Measurements from ENCODE around the gene REST.
"Not testable (repeated sequence)": the region's sequence is repeated elsewhere in the genome, so short reads cannot be mapped to it uniquely, and the experiment has no call there.

The REST gene

GRCh38 chr4:56907489-56908205 lies at the start of gene REST:
Gene REST (plus strand): TSS chr4:56907900. CDS start chr4:56910639, 2,739 bp downstream.
- H3K36me3 ChIP-seq (ENCODE audit: control insufficient read depth, insufficient read depth, low read length) = no peaks in the 10 kb centered on the region
- H3K27me3 ChIP-seq (ENCODE audit: control insufficient read depth, insufficient read depth, low read length) = no peaks in the 10 kb centered on the region
- H3K4me3 ChIP-seq (ENCODE audit: low read length) = peak within 1 kb of the TSS; percentile 85
- peaks cover 2% of the 10 kb centered on the region for H3K4me1 ChIP-seq (ENCODE audit: control insufficient read depth, insufficient read depth, low read length)
- H3K9ac ChIP-seq (ENCODE audit: low read length) = peak within 1 kb of the TSS; percentile 45
- H3K27ac ChIP-seq (ENCODE audit: low read depth, low read length) = peak within 1 kb of the TSS; percentile 71

DNA sequence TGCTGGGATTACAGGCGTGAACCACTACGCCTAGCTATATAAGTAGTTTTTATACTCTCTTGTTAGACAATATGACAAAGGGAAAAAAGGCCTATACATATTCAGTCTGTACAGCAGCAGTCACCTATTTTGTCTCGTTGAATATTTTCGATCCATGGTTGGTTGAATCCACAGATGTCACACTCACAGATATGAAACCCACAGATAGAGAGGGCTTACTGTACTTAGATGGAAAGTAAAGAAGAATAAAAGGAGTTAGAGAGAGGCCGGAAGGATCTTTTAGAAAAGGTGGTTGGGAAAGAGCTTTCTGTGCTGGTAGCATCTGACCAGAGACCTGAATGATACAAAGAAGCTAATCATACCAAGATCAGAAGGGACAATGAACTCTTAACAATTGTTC lies 47.9 kb upstream of the REST start:
- no peaks in the 10 kb centered on the region for H3K36me3 ChIP-seq (ENCODE audit: control insufficient read depth, insufficient read depth, low read length)
- H3K27ac ChIP-seq (ENCODE audit: low read depth, low read length) = no peak overlapping the region
- H3K4me1 ChIP-seq (ENCODE audit: control insufficient read depth, insufficient read depth, low read length) = no peaks in the 10 kb centered on the region
- no peak overlapping the region for H3K9ac ChIP-seq (ENCODE audit: low read length)
- no peaks in the 10 kb centered on the region for H3K27me3 ChIP-seq (ENCODE audit: control insufficient read depth, insufficient read depth, low read length)
- H3K4me3 ChIP-seq (ENCODE audit: low read length) = no peak overlapping the region

DNA sequence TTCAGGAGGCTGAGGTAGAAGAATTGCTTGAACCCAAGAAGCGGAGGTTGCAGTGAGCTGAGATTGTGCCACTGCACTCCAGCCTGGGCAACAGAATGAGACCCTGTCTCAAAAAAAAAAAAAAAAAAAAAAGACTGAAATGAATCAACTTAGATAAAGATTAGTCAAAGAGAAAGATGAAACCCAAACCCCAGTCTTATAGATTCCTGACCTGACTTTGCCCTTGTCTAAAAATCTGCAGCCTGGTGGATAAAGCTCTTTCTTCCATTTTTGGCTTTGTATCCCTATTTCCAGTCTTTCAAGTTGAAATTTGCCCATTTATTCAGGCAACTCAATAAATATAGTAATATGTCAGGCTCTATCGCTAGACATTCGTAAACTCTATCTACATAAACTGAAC lies 46.9 kb upstream of the REST start:
- no peaks in the 10 kb centered on the region for H3K4me1 ChIP-seq (ENCODE audit: control insufficient read depth, insufficient read depth, low read length)
- no peak overlapping the region for H3K4me3 ChIP-seq (ENCODE audit: low read length)
- no peak overlapping the region for H3K27ac ChIP-seq (ENCODE audit: low read depth, low read length)
- no peaks in the 10 kb centered on the region for H3K27me3 ChIP-seq (ENCODE audit: control insufficient read depth, insufficient read depth, low read length)
- no peaks in the 10 kb centered on the region for H3K36me3 ChIP-seq (ENCODE audit: control insufficient read depth, insufficient read depth, low read length)
- H3K9ac ChIP-seq (ENCODE audit: low read length) = no peak overlapping the region

GRCh38 chr4:56861360-56861759 lies 46.3 kb upstream of the REST start:
- H3K27ac ChIP-seq (ENCODE audit: low read depth, low read length) = no peak overlapping the region
- H3K4me3 ChIP-seq (ENCODE audit: low read length) = no peak overlapping the region
- no peaks in the 10 kb centered on the region for H3K4me1 ChIP-seq (ENCODE audit: control insufficient read depth, insufficient read depth, low read length)
- no peaks in the 10 kb centered on the region for H3K36me3 ChIP-seq (ENCODE audit: control insufficient read depth, insufficient read depth, low read length)
- H3K27me3 ChIP-seq (ENCODE audit: control insufficient read depth, insufficient read depth, low read length) = no peaks in the 10 kb centered on the region
- H3K9ac ChIP-seq (ENCODE audit: low read length) = no peak overlapping the region

- H3K4me3 ChIP-seq (ENCODE audit: low read length) = no peak overlapping the region
- H3K9ac ChIP-seq (ENCODE audit: low read length) = no peak overlapping the region
- H3K27me3 ChIP-seq (ENCODE audit: control insufficient read depth, insufficient read depth, low read length) = no peaks in the 10 kb centered on the region
- H3K36me3 ChIP-seq (ENCODE audit: control insufficient read depth, insufficient read depth, low read length) = no peaks in the 10 kb centered on the region
- no peak overlapping the region for H3K27ac ChIP-seq (ENCODE audit: low read depth, low read length)
- no peaks in the 10 kb centered on the region for H3K4me1 ChIP-seq (ENCODE audit: control insufficient read depth, insufficient read depth, low read length)
Measured at GRCh38 chr4:56863441-56864139, 44.1 kb upstream of the REST start.

DNA sequence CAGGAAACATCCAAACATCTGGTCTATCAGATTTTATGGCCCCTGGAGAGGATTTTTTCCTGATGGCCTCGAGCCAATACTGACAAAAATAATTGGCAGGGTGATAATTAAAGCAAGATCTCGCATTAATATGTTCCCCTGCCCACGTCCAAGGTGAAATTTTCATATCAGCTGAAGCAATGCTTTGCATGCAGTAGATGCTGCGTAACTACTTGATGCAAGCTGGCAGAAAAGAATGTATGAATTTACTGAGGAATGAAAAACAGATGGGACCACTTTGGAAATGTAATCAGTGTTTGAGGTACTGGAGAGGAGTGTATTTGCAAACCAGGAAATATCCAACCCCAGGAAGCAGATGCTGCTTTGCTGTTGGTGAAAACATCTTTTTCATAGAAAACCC lies 36.8 kb upstream of the REST start:
- Histone ChIP-seq H3K4me3 (ENCODE audit: low read length) (no peak overlapping the region), H3K27ac (ENCODE audit: low read depth, low read length) (no peak overlapping the region), H3K36me3 (ENCODE audit: control insufficient read depth, insufficient read depth, low read length) (no peaks in the 10 kb centered on the region), H3K27me3 (ENCODE audit: control insufficient read depth, insufficient read depth, low read length) (no peaks in the 10 kb centered on the region), H3K4me1 (ENCODE audit: control insufficient read depth, insufficient read depth, low read length) (no peaks in the 10 kb centered on the region), H3K9ac (ENCODE audit: low read length) (no peak overlapping the region)

- Histone ChIP-seq H3K27me3 (ENCODE audit: control insufficient read depth, insufficient read depth, low read length) (no peaks in the 10 kb centered on the region), H3K9ac (ENCODE audit: low read length) (no peak overlapping the region), H3K4me3 (ENCODE audit: low read length) (peak overlapping the region; percentile 15), H3K36me3 (ENCODE audit: control insufficient read depth, insufficient read depth, low read length) (no peaks in the 10 kb centered on the region), H3K4me1 (ENCODE audit: control insufficient read depth, insufficient read depth, low read length) (no peaks in the 10 kb centered on the region), H3K27ac (ENCODE audit: low read depth, low read length) (no peak overlapping the region)
Measured at GRCh38 chr4:56871371-56871866, 36.3 kb upstream of the REST start.

- no peaks in the 10 kb centered on the region for H3K36me3 ChIP-seq (ENCODE audit: control insufficient read depth, insufficient read depth, low read length)
- H3K27me3 ChIP-seq (ENCODE audit: control insufficient read depth, insufficient read depth, low read length) = no peaks in the 10 kb centered on the region
- H3K4me1 ChIP-seq (ENCODE audit: control insufficient read depth, insufficient read depth, low read length) = no peaks in the 10 kb centered on the region
- H3K4me3 ChIP-seq (ENCODE audit: low read length) = no peak overlapping the region
- H3K9ac ChIP-seq (ENCODE audit: low read length) = no peak overlapping the region
- no peak overlapping the region for H3K27ac ChIP-seq (ENCODE audit: low read depth, low read length)
Measured at GRCh38 chr4:56874166-56874565, 33.5 kb upstream of the REST start.

GRCh38 chr4:56874923-56875322 lies 32.8 kb upstream of the REST start:
- Histone ChIP-seq H3K4me3 (ENCODE audit: low read length) (no peak overlapping the region), H3K27ac (ENCODE audit: low read depth, low read length) (no peak overlapping the region), H3K4me1 (ENCODE audit: control insufficient read depth, insufficient read depth, low read length) (no peaks in the 10 kb centered on the region), H3K27me3 (ENCODE audit: control insufficient read depth, insufficient read depth, low read length) (no peaks in the 10 kb centered on the region), H3K9ac (ENCODE audit: low read length) (no peak overlapping the region), H3K36me3 (ENCODE audit: control insufficient read depth, insufficient read depth, low read length) (no peaks in the 10 kb centered on the region)

- Histone ChIP-seq H3K27ac (ENCODE audit: low read depth, low read length) (no peak overlapping the region), H3K36me3 (ENCODE audit: control insufficient read depth, insufficient read depth, low read length) (no peaks in the 10 kb centered on the region), H3K4me1 (ENCODE audit: control insufficient read depth, insufficient read depth, low read length) (no peaks in the 10 kb centered on the region), H3K4me3 (ENCODE audit: low read length) (no peak overlapping the region), H3K27me3 (ENCODE audit: control insufficient read depth, insufficient read depth, low read length) (no peaks in the 10 kb centered on the region), H3K9ac (ENCODE audit: low read length) (no peak overlapping the region)
Measured at GRCh38 chr4:56876264-56876663, 31.4 kb upstream of the REST start.

DNA sequence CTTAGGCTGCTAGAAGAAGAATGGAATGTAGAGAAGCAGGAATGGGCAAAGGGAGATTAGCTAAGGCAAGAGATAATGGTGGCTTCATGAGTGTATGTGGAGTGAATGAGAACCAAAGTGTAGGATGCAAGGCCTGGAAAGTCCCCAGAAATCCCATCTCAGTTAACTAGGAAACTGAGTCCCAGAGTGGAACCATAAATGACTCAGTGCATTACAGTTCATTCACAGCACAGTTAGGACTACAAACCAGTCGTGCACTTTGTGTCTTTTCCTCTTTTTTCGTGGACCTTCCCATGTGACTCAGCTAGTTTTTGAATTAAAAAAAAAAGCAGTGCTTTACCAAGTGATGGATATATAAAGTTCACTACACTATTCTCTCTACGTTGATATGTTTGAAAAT lies 27.7 kb upstream of the REST start:
- no peaks in the 10 kb centered on the region for H3K27me3 ChIP-seq (ENCODE audit: control insufficient read depth, insufficient read depth, low read length)
- no peak overlapping the region for H3K9ac ChIP-seq (ENCODE audit: low read length)
- H3K27ac ChIP-seq (ENCODE audit: low read depth, low read length) = no peak overlapping the region
- H3K36me3 ChIP-seq (ENCODE audit: control insufficient read depth, insufficient read depth, low read length) = no peaks in the 10 kb centered on the region
- H3K4me3 ChIP-seq (ENCODE audit: low read length) = no peak overlapping the region
- H3K4me1 ChIP-seq (ENCODE audit: control insufficient read depth, insufficient read depth, low read length) = no peaks in the 10 kb centered on the region

GRCh38 chr4:56880572-56880971 lies 27.1 kb upstream of the REST start:
- Histone ChIP-seq H3K27ac (ENCODE audit: low read depth, low read length) (no peak overlapping the region), H3K9ac (ENCODE audit: low read length) (no peak overlapping the region), H3K27me3 (ENCODE audit: control insufficient read depth, insufficient read depth, low read length) (no peaks in the 10 kb centered on the region), H3K4me1 (ENCODE audit: control insufficient read depth, insufficient read depth, low read length) (no peaks in the 10 kb centered on the region), H3K36me3 (ENCODE audit: control insufficient read depth, insufficient read depth, low read length) (no peaks in the 10 kb centered on the region), H3K4me3 (ENCODE audit: low read length) (no peak overlapping the region)

GRCh38 chr4:56884511-56884910 lies 23.2 kb upstream of the REST start:
- not testable (repeated sequence) for H3K27me3 ChIP-seq (ENCODE audit: control insufficient read depth, insufficient read depth, low read length)

More at GRCh38 chr4:56884511-56884910, 23.2 kb upstream of the REST start:
- H3K36me3 ChIP-seq (ENCODE audit: control insufficient read depth, insufficient read depth, low read length); H3K4me3 ChIP-seq (ENCODE audit: low read length); H3K4me1 ChIP-seq (ENCODE audit: control insufficient read depth, insufficient read depth, low read length); H3K27ac ChIP-seq (ENCODE audit: low read depth, low read length); H3K9ac ChIP-seq (ENCODE audit: low read length): not testable (repeated sequence)

Data from rectal smooth muscle tissue (tissue), 1 donor.